KMS-11 (cell line): Measurements from ENCODE around the gene PPIF.

ENCODE experiments used
- H2AFZ ChIP-seq: fragments of 200-600 bp; sonication (generic); 2 replicates; pipeline ENCODE4 v1.6.1; 2016; ENCODE audit warnings: antibody characterized with exemption, mixed run types, low read depth
- H3K27ac ChIP-seq: fragments of 200-600 bp; sonication (generic); 2 replicates; pipeline ENCODE4 v1.6.1; 2016; ENCODE audit warnings: mild to moderate bottlenecking, mixed run types
- H3K27me3 ChIP-seq: fragments of 200-600 bp; sonication (generic); 2 replicates; pipeline ENCODE4 v1.6.1; 2017; ENCODE audit warnings: mild to moderate bottlenecking, low read depth, mixed run types, moderate library complexity; ENCODE audit not compliant: insufficient read depth
- H3K36me3 ChIP-seq: fragments of 200-600 bp; sonication (generic); 2 replicates; pipeline ENCODE4 v1.6.1; 2017; ENCODE audit warnings: mild to moderate bottlenecking, mixed run types; ENCODE audit not compliant: insufficient read depth
- H3K4me1 ChIP-seq: fragments of 200-600 bp; sonication (generic); 2 replicates; pipeline ENCODE4 v1.6.1; 2016; ENCODE audit warnings: mild to moderate bottlenecking, low read depth, mixed run types; ENCODE audit not compliant: poor library complexity, severe bottlenecking
- H3K4me2 ChIP-seq: fragments of 200-600 bp; sonication (generic); 2 replicates; pipeline ENCODE4 v1.7.0; 2016; ENCODE audit warnings: mild to moderate bottlenecking, mixed run types
- H3K4me3 ChIP-seq: fragments of 200-600 bp; sonication (generic); IDR thresholded peaks from 2 replicates; pipeline ENCODE4 v1.6.1; 2017; ENCODE audit warnings: low read depth, low read length, mixed read lengths; ENCODE audit not compliant: insufficient read depth
- H3K79me2 ChIP-seq: fragments of 200-600 bp; sonication (generic); 2 replicates; pipeline ENCODE4 v1.6.1; 2016; ENCODE audit warnings: low read depth, mixed run types; ENCODE audit not compliant: insufficient read depth
- H3K9ac ChIP-seq: fragments of 200-600 bp; sonication (generic); 2 replicates; pipeline ENCODE4 v1.6.1; 2016; ENCODE audit warnings: mild to moderate bottlenecking, mixed run types
- H4K20me1 ChIP-seq: fragments of 200-600 bp; sonication (generic); 2 replicates; pipeline ENCODE4 v1.6.1; 2016; ENCODE audit warnings: mild to moderate bottlenecking, mixed run types; ENCODE audit not compliant: insufficient read depth
- CTCF ChIP-seq: fragments of 200-600 bp; sonication (generic); conservative IDR thresholded peaks from 2 replicates; pipeline ENCODE4 v1.6.1; 2017; ENCODE audit warnings: low read depth, mild to moderate bottlenecking, antibody characterized with exemption, low read length, moderate library complexity, mixed read lengths

The PPIF gene

DNA sequence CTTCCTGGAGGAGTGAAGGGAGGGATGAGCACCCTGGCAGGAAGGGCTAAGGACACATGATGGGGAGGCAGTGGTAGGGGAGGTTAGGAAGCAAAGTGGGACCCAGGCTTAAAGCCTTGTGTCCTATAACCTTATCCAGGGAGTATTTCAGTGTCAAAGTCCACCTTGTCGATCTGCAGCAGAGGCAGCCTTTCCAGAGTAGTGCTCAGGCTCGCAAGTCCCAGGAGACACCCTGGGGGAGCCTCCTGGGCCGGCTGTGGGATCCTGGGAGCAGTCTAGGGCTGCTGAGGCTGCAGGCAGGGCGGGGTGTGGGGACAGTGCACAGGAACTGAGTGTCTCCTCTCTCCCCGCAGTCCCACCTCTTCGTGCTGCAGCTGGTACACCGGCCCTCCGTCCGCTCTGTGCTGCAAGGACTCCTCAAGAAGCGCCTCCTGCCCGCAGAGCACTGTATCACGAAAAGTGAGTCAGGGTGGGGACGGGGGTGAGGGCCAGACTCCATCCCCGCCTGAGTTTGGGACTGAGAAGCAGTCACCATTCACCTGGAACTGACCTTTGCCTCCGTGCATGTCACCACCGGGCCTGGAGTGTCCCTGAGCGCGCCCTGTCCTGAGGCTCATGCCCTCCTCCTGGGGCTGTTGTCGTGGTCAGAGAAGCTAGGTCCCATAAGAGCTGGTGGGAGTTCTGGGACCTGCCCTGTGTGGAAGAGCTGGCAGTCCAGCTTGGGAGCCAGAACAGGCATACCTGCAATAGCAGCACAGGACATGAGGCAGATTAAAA, 45.3 kb upstream of the PPIF start:
- Histone ChIP-seq H3K36me3 (peaks cover 3% of the 10 kb centered on the region; the same call in 1 of the 2 replicates), H3K27me3 (no peaks in the 10 kb centered on the region)
- no peak for TF ChIP-seq CTCF

DNA sequence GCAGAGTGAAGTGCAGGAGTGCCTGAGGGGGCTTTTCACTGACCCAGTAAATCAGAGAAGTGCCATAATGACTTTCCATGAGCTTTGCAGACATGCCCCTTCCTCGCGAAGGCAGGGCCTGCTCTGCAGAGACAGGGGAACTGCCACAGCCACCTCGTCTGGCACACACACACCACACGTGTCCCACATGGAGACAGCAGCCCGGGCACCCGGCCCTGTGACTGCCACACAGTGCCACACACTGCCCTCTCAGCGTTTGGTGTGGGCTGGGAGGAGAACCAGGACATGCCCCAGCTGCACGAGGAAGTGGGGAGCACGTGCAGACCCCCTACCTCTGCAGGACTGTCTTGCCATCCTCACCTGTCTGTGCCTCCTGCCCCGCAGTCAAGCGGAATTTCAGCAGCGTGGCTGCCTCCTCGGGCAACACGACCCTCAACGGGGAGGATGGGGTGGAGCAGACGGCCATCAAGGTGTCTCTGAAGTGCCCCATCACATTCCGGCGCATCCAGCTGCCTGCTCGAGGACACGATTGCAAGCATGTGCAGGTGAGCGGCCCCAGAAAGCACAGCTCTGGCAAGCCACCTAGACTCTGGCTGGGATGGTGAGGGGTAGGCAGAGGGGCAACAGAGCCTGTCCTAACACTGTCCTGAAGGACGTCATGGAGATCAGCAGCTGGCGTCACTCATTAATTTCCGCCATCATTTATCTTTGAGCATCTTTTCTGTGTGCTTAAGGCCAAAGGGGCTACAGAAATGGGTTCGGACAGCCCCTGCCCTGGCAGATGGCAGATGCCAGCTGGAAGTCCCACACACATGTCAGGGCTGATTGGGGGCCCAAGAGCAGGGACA, 43.4 kb upstream of the PPIF start:
- H3K27ac ChIP-seq, result no peak overlapping the region
- no peak overlapping the region for H3K4me2 ChIP-seq
- no peaks in the 10 kb centered on the region for H3K79me2 ChIP-seq
- H3K36me3 ChIP-seq, result no peaks in the 10 kb centered on the region; the same call in 1 of the 2 replicates
- H3K9ac ChIP-seq, result no peak overlapping the region
- no peak overlapping the region for H2AFZ ChIP-seq
- H3K27me3 ChIP-seq, result no peaks in the 10 kb centered on the region
- no peak overlapping the region for H3K4me3 ChIP-seq
- TF ChIP-seq CTCF, result no peak
- H4K20me1 ChIP-seq, result no peaks in the 10 kb centered on the region
- H3K4me1 ChIP-seq, result no peaks in the 10 kb centered on the region

More for the DNA sequence above, 45.3 kb upstream of the PPIF start:
- Histone ChIP-seq H3K9ac (no peak overlapping the region), H3K27ac (no peak overlapping the region), H3K4me3 (no peak overlapping the region), H2AFZ (no peak overlapping the region), H3K4me1 (no peaks in the 10 kb centered on the region), H4K20me1 (no peaks in the 10 kb centered on the region), H3K79me2 (no peaks in the 10 kb centered on the region), H3K4me2 (no peak overlapping the region)

DNA sequence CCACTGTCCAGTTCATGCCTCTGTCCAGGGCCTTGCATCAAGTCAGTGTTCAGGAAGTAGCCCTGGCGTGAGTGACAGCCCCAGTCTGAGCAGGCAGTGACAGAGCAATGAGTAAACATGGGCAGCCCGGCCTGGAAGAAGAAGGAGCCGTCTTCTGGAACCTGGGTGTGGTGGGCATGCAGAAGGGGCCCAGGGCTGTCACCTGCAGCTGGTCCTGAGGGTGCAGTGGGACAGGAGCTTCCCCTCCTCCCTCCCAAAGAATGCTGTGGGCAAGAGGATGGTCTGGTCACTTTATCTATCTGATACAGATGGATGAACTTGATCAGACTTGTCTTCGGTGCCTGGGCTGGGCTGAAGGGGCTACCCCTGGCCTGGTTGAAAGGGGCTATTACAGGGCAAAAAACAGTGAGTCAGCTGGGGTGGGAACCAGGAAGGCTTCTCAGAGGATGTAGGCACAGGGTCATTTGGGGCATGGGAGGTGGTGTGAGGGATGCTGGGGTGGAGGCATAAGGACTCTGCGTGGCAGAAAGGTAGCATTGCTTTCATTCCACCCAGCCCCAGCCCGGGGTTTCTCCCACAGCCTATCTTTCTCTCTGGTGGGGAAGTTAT, 42.7 kb upstream of the PPIF start:
- Histone ChIP-seq H3K4me3 (no peak overlapping the region), H3K4me1 (no peaks in the 10 kb centered on the region), H3K27me3 (no peaks in the 10 kb centered on the region), H3K36me3 (no peaks in the 10 kb centered on the region; the same call in 1 of the 2 replicates), H4K20me1 (no peaks in the 10 kb centered on the region), H3K79me2 (no peaks in the 10 kb centered on the region), H2AFZ (no peak overlapping the region), H3K27ac (no peak overlapping the region), H3K4me2 (no peak overlapping the region), H3K9ac (no peak overlapping the region)
- TF ChIP-seq CTCF, result no peak

GRCh38 chr10:79305515-79305914, 41.8 kb upstream of the PPIF start:
- H3K4me2 ChIP-seq, result no peak overlapping the region
- no peaks in the 10 kb centered on the region for H4K20me1 ChIP-seq
- H3K4me1 ChIP-seq, result no peaks in the 10 kb centered on the region
- no peak overlapping the region for H3K27ac ChIP-seq
- H3K79me2 ChIP-seq, result no peaks in the 10 kb centered on the region
- H3K36me3 ChIP-seq, result no peaks in the 10 kb centered on the region; the same call in 1 of the 2 replicates
- TF ChIP-seq CTCF, result no peak
- H3K4me3 ChIP-seq, result no peak overlapping the region
- no peaks in the 10 kb centered on the region for H3K27me3 ChIP-seq
- H2AFZ ChIP-seq, result no peak overlapping the region
- H3K9ac ChIP-seq, result no peak overlapping the region
